Lung microvascular endothelial cell (primary cell): ENCODE results near the gene MEA1. TPM values are rescaled to one million over a fixed set of nuclear protein-coding genes. Genes with fewer than 3 reads are reported as not detected.
"Not testable (repeated sequence)": the region's sequence is repeated elsewhere in the genome, so short reads cannot be mapped to it uniquely, and the experiment has no call there.

Experiments
- DNase-seq, 2 donors: peaks; one replicate each; pipeline versions ENCODE4 v3.0.0 to v3.0.0-alpha.2; 2010; ENCODE audit warnings: low read depth in 2 of 2
- total RNA-seq: library from RNA; depleted of rRNA; stranded (reverse); fragments of >200 nt; gene quantifications from 2 replicates; pipeline ENCODE4 v1.2.1, GENCODE V29; 2014

MEA1 gene
- total RNA-seq, 1 donor from 2014 or later: 47.0 TPM

DNA sequence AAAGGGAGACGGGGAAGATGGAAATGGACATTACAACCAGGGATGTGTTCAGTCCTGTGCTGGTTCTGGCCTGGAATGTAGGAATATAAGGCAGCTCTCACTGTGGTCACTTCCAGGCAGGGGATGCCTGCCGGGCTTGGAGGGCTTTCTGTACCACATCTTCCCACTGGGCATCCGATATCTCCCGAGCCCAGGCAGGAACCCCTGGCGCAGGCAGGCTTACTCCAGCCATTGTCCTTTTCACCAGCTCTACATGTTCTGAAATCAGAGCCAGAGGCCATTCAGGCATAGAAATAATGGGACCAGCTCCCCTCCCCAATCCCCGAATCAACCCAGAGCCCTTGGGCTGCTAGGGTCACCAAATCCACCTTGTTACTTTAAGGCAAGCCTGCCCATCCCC lies 1.4 kb downstream of the MEA1 start:
- DNase-seq: no peak

DNA sequence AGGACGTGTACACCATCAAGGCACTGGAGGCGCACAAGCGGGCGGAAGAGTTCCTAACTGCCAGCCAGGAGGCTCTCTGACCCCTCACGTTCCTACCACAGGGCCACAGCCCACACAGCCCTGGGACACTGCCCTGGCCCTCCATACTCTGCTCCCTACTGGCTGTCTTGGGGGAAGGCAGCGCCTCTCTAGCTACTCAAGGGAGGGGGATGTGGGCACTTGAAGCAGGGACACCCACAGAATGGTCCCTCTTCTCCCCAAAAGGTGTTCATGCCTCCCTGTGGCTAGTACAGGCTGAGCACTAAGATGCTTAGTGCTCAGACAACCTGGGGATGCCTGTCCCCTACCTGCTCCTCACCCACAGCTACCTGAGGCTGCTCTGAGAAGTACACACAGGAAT lies 2.5 kb downstream of the MEA1 start:
- no peak for DNase-seq

DNA sequence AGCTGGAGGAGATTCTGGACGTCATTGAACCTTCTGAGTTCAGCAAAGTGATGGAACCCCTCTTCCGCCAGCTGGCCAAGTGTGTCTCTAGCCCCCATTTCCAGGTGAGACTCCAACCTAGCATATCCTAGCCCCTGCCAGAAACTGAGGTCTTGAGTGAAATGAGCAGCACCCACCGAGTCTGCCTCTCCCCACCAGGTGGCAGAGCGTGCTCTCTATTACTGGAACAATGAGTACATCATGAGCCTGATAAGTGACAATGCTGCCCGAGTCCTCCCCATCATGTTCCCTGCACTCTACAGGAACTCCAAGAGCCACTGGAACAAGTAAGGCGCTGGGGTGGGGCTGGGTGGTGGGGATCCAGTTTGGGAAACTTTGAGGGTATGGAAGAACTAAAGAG lies 4.6 kb downstream of the MEA1 start:
- DNase-seq: peak; percentile 56 to 73

DNA sequence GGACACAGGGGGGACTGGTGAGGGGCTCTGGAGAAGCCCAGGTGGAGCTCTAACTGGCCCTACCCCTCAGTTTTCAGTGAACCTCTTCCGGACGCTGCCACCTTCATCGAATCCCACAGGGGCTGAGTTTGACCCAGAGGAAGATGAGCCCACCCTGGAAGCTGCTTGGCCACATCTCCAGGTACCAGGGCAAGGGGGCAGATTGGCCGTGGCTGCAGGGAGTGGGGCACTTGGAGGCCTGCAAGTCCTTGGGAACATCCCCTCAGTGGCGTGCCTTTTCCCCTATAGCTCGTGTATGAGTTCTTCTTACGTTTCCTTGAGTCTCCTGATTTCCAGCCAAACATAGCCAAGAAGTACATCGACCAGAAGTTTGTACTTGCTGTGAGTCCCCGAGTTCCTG lies 6.6 kb downstream of the MEA1 start:
- DNase-seq: no peak

DNA sequence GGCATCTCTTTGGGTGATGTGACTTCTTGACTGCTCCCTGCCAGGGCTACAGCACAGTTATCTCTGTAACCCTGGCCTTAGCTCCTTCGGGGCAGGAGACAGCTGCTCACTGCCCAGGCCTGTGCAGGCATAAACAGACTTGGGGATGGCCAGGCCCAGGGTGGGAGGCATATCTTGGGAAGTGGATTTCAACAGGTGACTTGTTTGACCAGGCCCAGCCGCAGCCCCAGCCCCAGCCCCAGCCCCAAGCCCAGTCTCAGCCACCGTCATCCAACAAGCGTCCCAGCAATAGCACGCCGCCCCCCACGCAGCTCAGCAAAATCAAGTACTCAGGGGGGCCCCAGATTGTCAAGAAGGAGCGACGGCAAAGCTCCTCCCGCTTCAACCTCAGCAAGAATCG lies 7.5 kb downstream of the MEA1 start:
- DNase-seq: no peak

DNA sequence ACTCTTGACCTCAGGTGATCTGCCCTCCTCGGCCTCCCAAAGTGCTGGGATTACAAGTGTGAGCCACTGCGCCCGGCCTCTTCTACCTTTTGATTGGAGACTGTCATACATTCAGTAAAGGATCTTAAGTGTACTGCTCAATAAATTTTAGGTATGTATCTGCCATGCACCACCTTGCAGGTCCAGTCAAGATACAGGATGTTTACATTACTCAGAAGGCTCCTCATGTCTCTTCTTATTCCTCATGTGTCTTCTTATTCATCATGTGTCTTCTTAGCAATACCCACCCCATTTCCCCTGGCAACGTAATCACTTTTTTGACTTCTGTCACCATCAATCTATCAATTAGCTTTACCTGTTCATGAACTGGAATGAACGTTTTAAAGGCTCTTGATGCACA lies 7.9 kb downstream of the MEA1 start:
- no peak for DNase-seq

DNA sequence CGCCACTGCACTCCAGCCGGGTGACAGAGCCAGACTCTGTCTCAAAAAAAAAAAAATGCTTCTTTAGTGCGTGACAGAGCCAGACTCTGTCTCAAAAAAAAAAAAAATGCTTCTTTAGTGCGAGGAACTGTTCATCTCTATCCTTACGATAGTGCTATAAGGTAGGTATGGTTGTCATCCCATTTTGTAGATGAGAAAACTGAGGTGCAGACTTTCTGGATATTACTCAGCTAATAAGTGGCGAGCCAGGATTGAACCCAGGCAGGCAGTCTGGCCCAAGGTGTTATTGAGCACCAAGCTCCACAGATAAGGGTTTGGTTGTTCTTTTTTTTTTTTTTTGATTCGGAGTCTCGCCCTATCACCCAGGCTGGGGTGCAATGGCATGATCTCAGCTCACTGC lies 11.9 kb downstream of the MEA1 start:
- DNase-seq: no peak

DNA sequence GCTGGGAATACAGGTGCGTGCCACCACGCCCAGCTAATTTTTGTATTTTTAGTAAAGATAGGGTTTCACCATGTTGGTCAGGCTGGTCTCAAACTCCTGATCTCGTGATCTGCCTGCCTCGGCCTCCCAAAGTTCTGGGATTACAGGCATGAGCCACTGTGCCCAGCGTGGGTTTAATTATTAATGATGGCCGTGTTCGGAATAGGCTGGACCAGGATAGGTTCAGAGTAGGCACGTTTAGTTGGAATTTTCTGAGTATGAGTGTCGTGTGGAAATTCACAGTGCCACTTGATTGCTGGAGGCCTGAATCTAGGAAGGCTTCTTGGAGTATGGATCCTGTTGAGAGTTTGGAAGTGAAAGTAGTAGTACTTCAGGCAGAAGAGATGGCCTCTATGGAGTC lies 15.5 kb downstream of the MEA1 start:
- not testable (repeated sequence) for DNase-seq

DNA sequence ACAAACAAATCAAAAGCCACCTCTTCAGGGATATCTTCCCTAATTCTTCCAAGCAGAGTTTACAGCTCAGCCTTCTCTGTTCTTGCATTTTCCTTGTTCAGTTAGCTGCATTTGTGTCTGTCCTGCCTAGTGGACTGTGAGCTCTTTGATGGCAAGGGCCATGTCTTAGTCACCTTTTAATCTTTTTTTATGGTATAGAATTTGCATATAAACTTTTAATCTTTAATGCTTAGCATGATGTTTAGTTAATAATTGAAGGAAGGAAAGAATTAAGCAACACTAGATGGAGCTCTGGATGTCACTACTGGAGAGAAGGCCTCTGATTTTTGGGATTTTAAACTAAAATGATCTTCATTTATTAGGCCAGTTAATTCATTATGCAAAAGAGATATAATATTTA lies 17.2 kb downstream of the MEA1 start:
- no peak for DNase-seq

DNA sequence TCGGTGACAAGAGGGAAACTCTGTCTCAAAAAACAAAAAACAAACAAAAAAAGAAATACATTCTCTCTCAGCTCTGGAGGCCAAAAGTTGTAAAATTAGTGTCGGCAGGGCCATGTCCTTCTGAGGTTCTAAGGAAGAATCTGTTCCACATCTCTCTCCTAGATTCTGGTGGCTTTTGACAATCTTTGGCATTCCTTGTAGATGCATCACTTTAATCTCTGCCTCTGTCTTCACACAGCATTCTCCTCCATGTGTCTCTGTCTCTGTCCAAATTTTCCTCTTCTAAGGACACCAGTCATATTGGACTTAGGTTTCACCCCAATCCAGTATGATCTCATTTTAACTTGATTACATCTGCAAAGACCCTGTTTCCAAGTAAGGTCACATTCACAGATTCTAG lies 20.3 kb downstream of the MEA1 start:
- DNase-seq: no peak

DNA sequence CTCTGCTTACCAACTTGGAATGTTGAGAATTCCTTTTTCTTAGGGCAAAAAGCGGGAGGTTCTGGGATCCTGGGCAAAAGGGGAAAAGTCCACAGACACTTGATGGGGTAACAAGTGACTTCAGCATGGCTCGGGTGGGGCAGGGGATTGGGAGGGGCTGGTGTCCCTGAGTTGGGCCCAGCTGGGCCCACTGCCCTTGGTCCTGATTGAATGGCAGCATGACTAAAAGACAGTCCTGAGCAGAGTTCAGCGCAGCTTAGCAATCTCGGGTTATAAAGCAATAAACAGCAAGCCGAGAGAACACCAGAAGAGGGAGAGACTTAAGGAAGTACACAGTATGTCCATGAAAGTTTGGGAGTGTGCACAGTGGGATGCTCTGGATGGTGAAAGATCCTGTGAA lies 23.8 kb downstream of the MEA1 start:
- no peak for DNase-seq

DNA sequence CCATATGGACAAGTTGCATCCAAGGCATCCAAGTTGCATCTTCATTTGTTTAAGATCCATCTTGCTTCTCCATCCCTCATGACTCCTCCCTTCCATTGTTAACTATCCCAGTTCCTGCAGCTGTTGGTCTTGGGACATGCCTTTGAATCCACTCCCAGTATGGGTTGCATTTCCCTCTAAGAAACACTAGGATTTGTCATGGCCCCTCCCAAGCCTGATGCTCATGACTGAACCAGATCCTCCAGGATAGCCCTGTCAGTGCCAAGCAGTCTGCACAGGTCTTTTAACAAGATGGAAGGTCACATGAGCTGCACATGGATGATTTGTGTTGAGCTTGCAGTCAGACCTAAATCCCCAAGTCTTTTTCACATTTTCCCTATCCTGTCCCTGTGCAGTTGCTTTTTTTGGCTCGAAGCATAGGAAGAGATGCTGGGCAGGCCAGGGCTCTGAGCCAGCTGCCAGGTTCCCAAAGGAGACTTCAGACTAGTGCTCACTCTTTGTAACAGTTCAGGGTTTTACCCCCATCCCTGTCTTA lies 25.2 kb downstream of the MEA1 start:
- DNase-seq: peak; percentile 40 to 57

DNA sequence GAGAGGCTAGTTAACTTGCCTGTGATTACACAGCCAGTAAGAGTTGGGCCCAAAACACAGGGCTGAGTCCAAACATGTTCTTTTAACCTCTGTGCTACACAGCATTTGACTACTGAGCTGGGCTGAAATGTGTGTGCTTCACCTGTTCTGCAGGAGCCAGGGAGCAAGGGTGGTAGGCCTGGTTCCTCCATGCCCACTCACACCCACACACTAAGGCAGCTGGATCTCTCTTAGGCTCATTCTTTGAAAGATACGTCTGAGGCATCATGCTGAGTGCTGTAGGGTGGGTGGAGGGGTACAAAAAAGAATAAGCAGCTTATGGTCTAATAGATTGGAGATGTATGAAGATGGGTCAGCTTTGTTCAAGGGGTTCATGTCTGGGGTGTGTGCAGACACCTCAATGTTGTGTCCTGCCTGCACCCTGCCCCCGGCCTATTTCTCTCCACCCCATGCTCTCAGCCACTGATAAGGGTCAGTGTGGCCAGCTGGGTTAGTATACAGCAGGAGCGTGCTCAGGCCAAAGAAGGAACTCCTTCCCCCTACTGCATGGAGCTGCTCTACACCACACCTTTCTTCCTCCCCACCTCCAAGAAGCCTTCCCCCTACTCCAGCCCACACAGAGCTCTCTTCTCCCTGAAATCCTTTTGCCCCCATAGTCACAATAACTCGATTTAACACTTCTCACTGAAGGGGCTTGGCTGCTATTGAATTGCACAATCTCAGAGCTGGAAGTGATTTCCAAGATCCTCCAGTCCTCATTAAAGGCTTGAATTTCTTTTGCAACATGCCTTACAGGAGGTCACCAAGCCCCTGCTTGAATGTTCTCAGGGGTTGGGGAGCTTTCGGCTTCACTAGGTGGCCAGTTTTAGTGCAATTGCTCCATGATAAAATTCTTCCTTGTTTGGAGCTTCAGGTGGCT lies 26.0 kb downstream of the MEA1 start:
- no peak for DNase-seq

DNA sequence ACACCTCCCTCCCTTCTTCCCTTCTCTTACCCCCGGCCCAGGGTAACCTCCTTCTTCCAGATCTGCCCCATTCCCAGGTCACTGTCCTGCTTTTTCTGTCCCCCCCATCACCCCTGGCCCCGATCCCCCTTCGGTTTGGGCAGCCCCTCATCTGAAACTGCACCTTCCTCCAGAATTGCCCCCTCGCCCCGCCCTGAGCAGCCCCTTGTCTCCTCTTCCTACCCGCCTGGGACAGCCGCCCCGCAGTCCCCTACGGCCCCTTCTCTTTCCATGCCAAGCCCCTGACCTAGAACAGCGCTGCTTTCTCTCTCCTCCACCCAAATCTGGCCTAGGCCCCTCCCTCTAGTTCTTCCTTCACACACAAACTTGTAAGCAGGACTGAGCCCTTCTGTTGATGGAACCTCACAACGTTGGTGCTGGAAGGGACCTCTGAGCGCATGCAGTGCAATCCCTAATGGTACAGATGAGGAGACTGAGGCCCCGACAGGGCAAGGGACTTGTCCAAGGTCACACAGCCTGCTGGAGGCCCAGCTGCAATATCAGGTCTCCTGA lies 28.7 kb downstream of the MEA1 start:
- peak; percentile 9 to 16 for DNase-seq

DNA sequence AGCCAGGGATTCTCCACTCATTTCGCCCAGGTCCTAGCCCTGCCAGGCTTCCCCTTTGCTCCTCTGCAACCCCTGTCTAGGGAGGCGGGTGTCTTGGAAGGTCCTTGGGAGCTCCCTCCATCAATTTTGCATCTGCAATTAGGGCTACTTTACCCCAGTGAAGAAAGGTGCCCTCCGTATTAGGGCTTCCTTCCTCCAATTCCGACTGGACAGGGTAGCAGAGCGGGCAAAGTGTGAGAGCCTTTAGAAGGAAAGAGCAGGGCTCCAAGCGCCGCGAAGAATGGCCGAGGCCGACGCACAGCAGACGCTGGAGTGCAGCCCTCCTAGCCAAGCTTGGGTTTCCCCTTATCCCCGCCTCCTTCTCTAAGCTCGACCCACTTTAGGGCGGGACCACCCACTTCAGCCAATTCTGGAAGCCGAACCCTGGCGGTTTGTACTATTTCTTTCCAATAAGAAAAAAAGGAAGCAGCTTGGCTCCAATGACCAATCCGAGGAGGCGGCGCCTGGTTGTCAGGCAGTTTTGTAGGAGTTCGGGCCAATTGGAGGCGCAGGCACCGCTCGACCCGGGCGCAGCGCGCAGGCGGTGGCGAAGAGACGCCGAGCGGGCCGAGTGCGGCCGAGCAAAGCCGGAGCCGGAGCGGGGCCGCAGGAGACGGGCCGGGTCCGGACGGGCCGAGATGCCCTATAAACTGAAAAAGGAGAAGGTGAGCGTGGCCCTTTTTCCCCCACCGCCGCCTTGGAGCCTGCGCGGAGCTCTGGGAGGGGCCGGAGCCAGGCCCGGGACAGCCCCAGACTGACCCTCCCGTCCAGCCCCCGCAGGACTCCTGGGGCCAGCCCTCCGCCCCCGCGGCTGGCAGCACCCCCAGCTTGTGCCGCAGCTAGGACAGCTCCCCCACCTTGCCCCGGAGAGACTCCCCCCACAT lies 29.5 kb downstream of the MEA1 start, which contains the start of gene PPP2R5D:
Gene PPP2R5D, plus strand, starts transcription at position 570 of the 923 bp plus-strand sequence. Its CDS starts 108 bp downstream, at position 678.
- peak; percentile 98 to 99 for DNase-seq

DNA sequence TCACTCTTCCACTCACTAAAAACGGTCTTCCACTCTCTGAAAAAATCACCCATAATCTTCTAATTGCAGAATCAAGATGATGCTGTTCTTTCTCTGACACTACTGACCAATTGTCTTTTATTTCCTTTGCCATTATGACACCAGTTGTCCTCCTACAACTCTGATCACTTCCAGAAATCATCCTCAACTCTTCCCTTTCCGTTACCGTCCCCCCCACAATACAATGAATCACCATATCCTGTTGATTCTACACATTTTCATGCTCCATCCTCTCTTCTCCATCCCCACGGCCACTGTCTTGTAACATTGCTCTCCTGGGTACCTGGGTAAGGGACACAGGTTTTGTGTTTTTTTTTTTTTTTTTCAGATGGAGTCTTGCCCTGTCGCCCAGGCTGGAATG lies 31.9 kb downstream of the MEA1 start:
- peak; percentile 29 to 52 for DNase-seq

DNA sequence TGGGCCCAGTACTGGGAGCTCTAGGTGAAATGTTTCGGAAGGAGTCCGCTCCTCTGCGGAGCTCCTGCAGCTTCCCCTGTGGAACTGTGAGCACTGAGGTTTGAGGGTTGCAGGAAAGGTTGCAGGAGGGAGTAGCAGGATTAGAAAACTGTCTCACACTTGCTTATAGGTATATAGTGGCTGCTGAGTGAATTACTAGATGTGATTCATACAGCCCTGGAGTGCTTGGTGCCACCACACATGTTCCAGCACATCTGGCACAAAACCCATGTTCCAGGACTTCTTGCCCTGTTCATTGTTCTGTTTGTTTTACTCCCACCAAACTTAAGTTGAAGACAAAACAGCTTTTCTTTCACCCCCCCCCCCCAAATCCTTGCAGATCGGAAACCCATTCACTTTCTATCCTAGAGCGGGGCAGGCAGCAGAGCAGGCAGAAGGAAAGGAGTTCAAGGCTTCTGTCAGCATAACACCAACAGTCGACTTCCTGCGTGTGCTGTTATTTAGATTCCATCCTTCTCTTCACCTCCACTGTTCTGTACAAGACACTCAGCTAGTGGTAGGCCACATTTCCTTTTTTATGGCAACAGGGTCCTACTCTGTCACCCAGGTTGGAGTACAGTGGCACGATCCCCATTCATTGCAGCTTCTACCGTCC lies 34.1 kb downstream of the MEA1 start:
- peak; percentile 44 to 56 for DNase-seq

DNA sequence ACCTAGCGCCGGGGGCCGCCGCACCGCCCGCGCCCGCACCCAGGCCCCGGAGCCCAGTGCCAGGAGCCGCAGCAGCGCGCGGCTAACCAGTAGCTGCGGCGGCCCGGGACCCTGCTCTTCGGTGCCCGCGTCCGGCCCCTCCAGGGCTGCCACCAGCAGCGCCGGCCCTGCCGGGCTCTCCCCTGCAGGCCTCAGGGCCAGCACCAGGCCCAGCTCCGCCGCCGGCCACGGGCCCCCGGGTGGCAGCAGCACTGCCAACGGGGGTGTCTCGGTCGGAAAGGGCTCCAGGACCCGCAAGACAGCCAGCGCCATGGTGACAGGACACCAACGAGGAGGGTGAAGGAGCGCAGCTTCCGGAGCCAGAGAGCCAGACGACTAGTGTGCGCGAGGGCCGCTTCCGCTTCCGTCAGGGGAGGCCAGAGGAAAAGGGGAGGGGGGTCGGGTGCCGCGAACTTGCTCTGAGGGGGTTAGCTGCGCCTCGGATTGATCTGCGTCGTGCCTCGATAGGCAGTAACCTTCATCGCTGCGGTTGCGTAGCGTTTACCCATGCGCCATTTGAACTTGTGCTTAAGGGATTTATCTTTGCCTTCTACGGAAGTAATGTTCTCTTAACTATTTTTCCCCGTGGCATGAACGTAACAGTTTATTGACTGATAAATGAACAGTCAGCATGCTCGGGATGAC lies 34.8 kb downstream of the MEA1 start, which contains the start of gene PEX6:
Gene PEX6, minus strand, starts transcription at position 343 of the 684 bp plus-strand sequence. Its CDS starts 31 bp downstream, at position 312.
- peak; percentile 75 to 80 for DNase-seq

DNA sequence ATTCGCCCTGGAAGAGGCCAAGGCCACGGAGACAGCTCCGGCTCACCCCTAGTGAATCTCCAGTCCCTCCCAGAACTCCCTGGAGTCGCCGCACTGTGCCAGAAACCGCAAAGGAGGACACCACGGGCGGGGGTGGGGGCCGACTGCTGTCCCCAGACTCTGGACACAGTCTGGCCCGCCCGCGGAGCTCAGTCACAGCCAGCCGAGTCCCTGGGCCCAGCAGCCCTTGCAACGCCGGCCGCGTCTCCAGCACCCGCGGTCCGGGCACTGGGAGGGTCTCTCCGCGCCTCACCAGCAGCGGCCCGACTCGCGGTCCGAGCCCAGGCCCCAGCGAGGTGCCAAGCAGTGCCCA lies 35.3 kb downstream of the MEA1 start:
- DNase-seq: peak in 1 of 2 donors; percentile 28

DNA sequence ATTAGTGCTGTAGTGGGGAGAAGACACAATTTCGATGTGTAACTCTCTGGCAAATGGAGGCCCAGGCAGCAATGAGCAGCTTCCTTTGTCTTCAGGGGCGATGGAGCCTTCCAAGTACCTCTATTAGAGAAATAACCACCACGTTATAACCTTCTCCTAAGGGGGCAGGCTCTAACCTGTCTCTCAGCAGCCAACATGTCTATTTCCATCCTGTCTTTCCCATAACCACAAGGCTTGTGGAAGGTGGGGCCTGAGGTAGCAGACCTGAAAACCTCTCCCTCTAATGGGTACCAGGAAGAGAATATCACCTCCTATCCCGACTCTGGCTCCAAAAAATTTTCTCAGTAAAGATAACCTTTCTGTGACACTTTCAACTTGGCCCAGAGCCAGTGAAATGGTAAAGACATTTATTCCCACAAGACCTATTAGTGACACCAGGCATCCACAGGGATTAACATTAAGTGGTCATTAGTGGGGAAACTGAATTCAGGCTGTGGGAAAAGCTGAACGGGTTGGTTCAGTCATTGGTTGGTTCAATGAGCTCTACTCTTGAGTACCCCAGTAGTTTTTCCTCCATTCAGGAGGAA lies 38.7 kb downstream of the MEA1 start:
- no peak for DNase-seq
